H1 (cell line): ENCODE measurements around the gene PDE6D. TPM values are rescaled to one million over a fixed set of nuclear protein-coding genes. Genes with fewer than 3 reads are reported as not detected.
A peak's percentile ranks its signal among the peaks of the same experiment; 100 is the strongest.

Source experiments
- BACH1 ChIP-seq: IDR thresholded peaks from 2 replicates; pipeline ENCODE4 v1.6.1; 2012; ENCODE audit warnings: low read length, improper control_type of control experiment
- BRCA1 ChIP-seq: IDR thresholded peaks from 2 replicates; pipeline ENCODE4 v1.6.1; 2012; ENCODE audit warnings: low read depth, low read length, improper control_type of control experiment
- CREB1 ChIP-seq: IDR thresholded peaks from 2 replicates; pipeline ENCODE4 v1.6.1; 2012; ENCODE audit warnings: inconsistent platforms
- CTBP2 ChIP-seq: IDR thresholded peaks from 2 replicates; pipeline ENCODE4 v1.7.0; 2011; ENCODE audit warnings: borderline replicate concordance, mild to moderate bottlenecking, moderate library complexity, mixed read lengths, low read length; ENCODE audit not compliant: insufficient read depth, insufficient read length
- EGR1 ChIP-seq: IDR thresholded peaks from 2 replicates; pipeline ENCODE4 v1.6.1; 2011; ENCODE audit warnings: low read depth, low read length, borderline replicate concordance
- EP300 ChIP-seq, 2 experiments: IDR thresholded peaks; 1 replicate in 1 of 2; 2 replicates in 1 of 2; pipeline ENCODE4 v1.6.1; 2011 to 2012; ENCODE audit warnings: low read depth in 2 of 2, low read length in 2 of 2, mild to moderate bottlenecking in 2 of 2, borderline replicate concordance in 1 of 2, inconsistent platforms in 1 of 2, moderate library complexity in 1 of 2
- HDAC2 ChIP-seq, 2 experiments: fragments of 300-600 bp in 1 of 2; sonication (generic) in 1 of 2; IDR thresholded peaks; 2 replicates each; pipeline ENCODE4 v1.6.1; 2011 to 2012; ENCODE audit warnings: low read depth in 2 of 2, low read length in 2 of 2, mild to moderate bottlenecking in 2 of 2, moderate library complexity in 2 of 2, borderline replicate concordance in 1 of 2, inconsistent platforms in 1 of 2
- JUN ChIP-seq: IDR thresholded peaks from 2 replicates; pipeline ENCODE4 v1.6.1; 2011; ENCODE audit warnings: low read depth, mild to moderate bottlenecking, improper control_type of control experiment, low read length
- KDM5A ChIP-seq: fragments of 200-600 bp; IDR thresholded peaks from 2 replicates; pipeline ENCODE4 v1.7.1; 2012; ENCODE audit warnings: mild to moderate bottlenecking, low read length, inconsistent platforms, mixed read lengths
- NANOG ChIP-seq: IDR thresholded peaks from 2 replicates; pipeline ENCODE4 v1.6.1; 2011; ENCODE audit warnings: low read length, low read depth, mild to moderate bottlenecking, inconsistent platforms; ENCODE audit not compliant: insufficient read depth, poor library complexity, severe bottlenecking
- NRF1 ChIP-seq: IDR thresholded peaks from 2 replicates; pipeline ENCODE4 v1.6.1; 2011; ENCODE audit warnings: mild to moderate bottlenecking, low read depth, low read length, improper control_type of control experiment
- POLR2AphosphoS5 ChIP-seq: IDR thresholded peaks from 2 replicates; pipeline ENCODE4 v1.6.1; 2011; ENCODE audit warnings: low read depth, low read length
- RAD21 ChIP-seq, 2 experiments: IDR thresholded peaks in 1 of 2; conservative IDR thresholded peaks in 1 of 2; 2 replicates each; pipeline ENCODE4 v1.6.1; 2011; ENCODE audit warnings: low read depth in 2 of 2, low read length in 2 of 2, improper control_type of control experiment in 1 of 2, inconsistent platforms in 1 of 2, mild to moderate bottlenecking in 1 of 2, moderate library complexity in 1 of 2
- SP1 ChIP-seq: IDR thresholded peaks from 2 replicates; pipeline ENCODE4 v1.6.1; 2011; ENCODE audit warnings: low read depth, low read length
- SP4 ChIP-seq: IDR thresholded peaks from 2 replicates; pipeline ENCODE4 v1.6.1; 2012; ENCODE audit warnings: low read length, inconsistent platforms
- SUZ12 ChIP-seq: fragments of 200-600 bp; sonication (generic); IDR thresholded peaks from 2 replicates; pipeline ENCODE4 v1.6.1; 2012; ENCODE audit warnings: mild to moderate bottlenecking, inconsistent platforms, low read length, moderate library complexity, mixed read lengths
- YY1 ChIP-seq: IDR thresholded peaks from 2 replicates; pipeline ENCODE4 v1.6.1; 2011; ENCODE audit warnings: low read depth, mild to moderate bottlenecking, low read length
- polyA plus RNA-seq, 7 experiments: library from polyadenylated mRNA; depleted of rRNA in 3 of 7; stranded (reverse) in 5 of 7; unstranded in 2 of 7; fragments of >200 nt in 5 of 7; fragments of 200-250 nt in 2 of 7; gene quantifications; 1 replicate in 5 of 7; 2 replicates in 1 of 7; 4 replicates in 1 of 7; pipeline versions ENCODE4 v1.2.1 to v1.2.3, GENCODE V29; 2011 to 2013; ENCODE audit warnings: missing spikeins in 2 of 7, mixed read lengths in 2 of 7
- total RNA-seq: library from RNA; stranded (reverse); fragmentation: NEBNext Ultra II Directional; extraction: Animal tissue kit (Norgen Biotek cat#: 25700); gene quantifications from 2 replicates; pipeline ENCODE4 v1.2.1, GENCODE V29; 2021
- TF ChIP-seq, protein P1 (sequence below): IDR thresholded peaks from 2 replicates; pipeline ENCODE4 v1.6.1; 2012; ENCODE audit warnings: low read length, inconsistent platforms

The PDE6D gene
- total and polyA plus RNA-seq, 2 of the 8 experiments (the other 6 are each of a cell fraction or from before 2014, with no cell fraction given) = 33.7 to 63.9 TPM

DNA sequence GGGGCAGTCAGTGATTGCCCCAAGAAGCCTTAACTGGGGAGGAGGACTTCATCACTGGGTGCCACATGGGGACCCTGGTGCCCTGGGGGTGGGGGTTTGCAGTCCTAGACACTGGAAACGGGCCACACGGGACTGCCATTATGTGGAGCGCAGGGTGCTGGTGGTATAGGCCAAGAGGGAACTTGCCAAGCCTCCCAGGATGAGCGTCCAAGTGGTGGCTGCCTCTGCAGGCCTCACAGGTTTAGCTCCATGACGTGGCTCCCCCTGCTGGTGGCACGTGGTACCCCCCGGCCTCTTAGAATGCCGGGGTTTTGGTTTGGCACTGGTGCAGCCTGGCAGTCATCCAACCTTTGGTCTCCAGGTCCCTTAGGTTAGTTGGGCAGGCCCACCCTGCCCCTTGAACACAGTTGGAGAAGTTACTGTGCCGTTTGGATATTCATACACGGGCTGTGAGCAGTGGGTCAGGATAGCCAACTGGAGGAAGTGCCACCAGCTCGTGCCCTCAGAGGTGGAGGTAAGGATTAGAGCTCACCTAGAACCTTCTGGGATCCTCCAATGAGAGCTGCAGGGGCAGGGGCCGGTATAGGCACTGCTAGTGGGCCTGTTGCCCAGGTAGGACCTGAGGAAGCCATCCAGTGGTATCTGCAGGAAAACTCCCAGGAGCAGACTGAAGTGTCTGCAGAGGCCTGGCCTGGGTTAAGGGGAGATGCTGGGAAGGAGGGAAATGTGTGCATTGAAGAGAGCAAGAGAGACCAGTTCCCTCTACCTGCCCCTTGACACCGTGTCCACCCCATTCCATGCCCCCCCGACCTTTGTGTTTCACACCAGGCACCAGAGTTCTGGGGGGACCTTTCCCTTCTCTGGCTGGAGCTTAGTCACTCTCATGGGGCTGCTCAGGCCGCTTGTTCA lies 67.1 kb downstream of the PDE6D start (continued):
- TF ChIP-seq, protein P1, sequence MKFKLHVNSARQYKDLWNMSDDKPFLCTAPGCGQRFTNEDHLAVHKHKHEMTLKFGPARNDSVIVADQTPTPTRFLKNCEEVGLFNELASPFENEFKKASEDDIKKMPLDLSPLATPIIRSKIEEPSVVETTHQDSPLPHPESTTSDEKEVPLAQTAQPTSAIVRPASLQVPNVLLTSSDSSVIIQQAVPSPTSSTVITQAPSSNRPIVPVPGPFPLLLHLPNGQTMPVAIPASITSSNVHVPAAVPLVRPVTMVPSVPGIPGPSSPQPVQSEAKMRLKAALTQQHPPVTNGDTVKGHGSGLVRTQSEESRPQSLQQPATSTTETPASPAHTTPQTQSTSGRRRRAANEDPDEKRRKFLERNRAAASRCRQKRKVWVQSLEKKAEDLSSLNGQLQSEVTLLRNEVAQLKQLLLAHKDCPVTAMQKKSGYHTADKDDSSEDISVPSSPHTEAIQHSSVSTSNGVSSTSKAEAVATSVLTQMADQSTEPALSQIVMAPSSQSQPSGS = peak; percentile 53; the same call in 1 of the 2 replicates
- TF ChIP-seq EGR1 (peak; percentile 19; the same call in 1 of the 2 replicates), SUZ12 (no peak), YY1 (peak; percentile 44; the same call in 1 of the 2 replicates), NRF1 (peak; percentile 25; the same call in 1 of the 2 replicates), HDAC2 (IDR thresholded peaks at IDR 0.05; ENCODE audit: borderline replicate concordance in 1 of 2, low read depth in 2 of 2, low read length in 2 of 2) (peak; percentile 8 to 67; a peak in 1 of 4 replicates), JUN (no peak), SP1 (peak; percentile 25; the same call in 1 of the 2 replicates), SP4 (peak; percentile 83), CTBP2 (peak; percentile 30), BACH1 (no peak), POLR2AphosphoS5 (peak; percentile 100), BRCA1 (no peak; the same call in 1 of the 2 replicates), RAD21 (IDR thresholded peaks at IDR 0.05 in 1 of 2, conservative IDR thresholded peaks at IDR 0.05 in 1 of 2; ENCODE audit: low read depth in 2 of 2, low read length in 2 of 2) (peak; percentile 43 to 59), EP300 (IDR thresholded peaks at IDR 0.05; ENCODE audit: borderline replicate concordance in 1 of 2, low read depth in 2 of 2, low read length in 2 of 2) (no peak; a peak in 1 of 3 replicates), KDM5A (no peak), NANOG (peak; percentile 4), CREB1 (peak; percentile 74)
